H1 (cell line): ENCODE measurements around the gene STX18. TPM values are rescaled to one million over a fixed set of nuclear protein-coding genes. Genes with fewer than 3 reads are reported as not detected.

Experiments
- CTCF ChIA-PET: fragments of 300-600 bp; sonication (Branson Sonifier 250); formaldehyde crosslinking; loops from one replicate; lab custom pipeline; 2021; ENCODE audit not compliant: partially characterized antibody; lab: Charles Lee
- POLR2A ChIA-PET: fragments of 300-600 bp; sonication (Branson Sonifier 250); formaldehyde crosslinking; loops from one replicate; lab custom pipeline; 2021; ENCODE audit warnings: inconsistent platforms; ENCODE audit not compliant: partially characterized antibody; lab: Charles Lee
- DNase-seq, 2 experiments: peaks; one replicate each; pipeline versions ENCODE4 v3.0.0 to v3.0.0-alpha.2; 2010 to 2022; ENCODE audit warnings: low spot score in 2 of 2, low read depth in 1 of 2, mixed read lengths in 1 of 2
- FAIRE-seq: peaks from 2 replicates; lab custom pipeline; 2011; peaks lifted over from hg19 to GRCh38; lab: Jason Lieb, UNC
- H2AFZ ChIP-seq: 2 replicates; pipeline ENCODE4 v1.8.1; 2012; ENCODE audit warnings: low read length, inconsistent platforms
- H2AK5ac ChIP-seq: 2 replicates; pipeline ENCODE4 v1.6.1; 2013; ENCODE audit warnings: low read depth, low read length
- H2BK120ac ChIP-seq: replicated peaks from 2 replicates; pipeline ENCODE3; 2013; ENCODE audit warnings: low read depth, low read length, inconsistent platforms
- H2BK12ac ChIP-seq: 2 replicates; pipeline ENCODE4 v1.6.1; 2013; ENCODE audit warnings: low read depth, low read length
- H2BK15ac ChIP-seq: 2 replicates; pipeline ENCODE4 v1.6.1; 2013; ENCODE audit warnings: low read length
- H2BK20ac ChIP-seq: 2 replicates; pipeline ENCODE4 v1.6.1; 2013; ENCODE audit warnings: low read length
- H2BK5ac ChIP-seq: 2 replicates; pipeline ENCODE4 v1.6.1; 2013; ENCODE audit warnings: low read depth, low read length
- H3K14ac ChIP-seq: 2 replicates; pipeline ENCODE4 v1.6.1; 2013; ENCODE audit warnings: inconsistent platforms; ENCODE audit not compliant: insufficient read length
- H3K18ac ChIP-seq: 2 replicates; pipeline ENCODE4 v1.6.1; 2013; ENCODE audit warnings: low read length; ENCODE audit errors: extremely low read depth
- H3K23ac ChIP-seq: 2 replicates; pipeline ENCODE4 v1.6.1; 2013; ENCODE audit warnings: inconsistent platforms; ENCODE audit not compliant: insufficient read length
- H3K23me2 ChIP-seq: 2 replicates; pipeline ENCODE4 v1.6.1; 2013; ENCODE audit warnings: low read depth, low read length
- H3K27ac ChIP-seq: 2 replicates; pipeline ENCODE4 v1.6.1; 2011; ENCODE audit warnings: low read depth, low read length, inconsistent platforms
- H3K27me3 ChIP-seq, 4 experiments: replicated peaks in 1 of 4; 1 replicate in 1 of 4; 2 replicates in 3 of 4; pipeline versions ENCODE4 v1.6.1 to v1.8.1; 2011 to 2013; ENCODE audit warnings: low read length in 3 of 4, mild to moderate bottlenecking in 3 of 4, inconsistent platforms in 2 of 4, mixed read lengths in 2 of 4, moderate library complexity in 1 of 4; ENCODE audit not compliant: control insufficient read depth in 3 of 4, insufficient read depth in 3 of 4; ENCODE audit errors: extremely low read depth in 1 of 4
- H3K36me3 ChIP-seq, 4 experiments: 2 replicates each; pipeline versions ENCODE4 v1.6.1 to v1.8.1; 2011 to 2013; ENCODE audit warnings: mild to moderate bottlenecking in 4 of 4, low read length in 3 of 4, moderate library complexity in 2 of 4, control low read depth in 1 of 4, inconsistent platforms in 1 of 4; ENCODE audit not compliant: insufficient read depth in 4 of 4, control insufficient read depth in 2 of 4
- H3K4ac ChIP-seq: replicated peaks from 2 replicates; pipeline ENCODE3; 2013; ENCODE audit warnings: low read length, low read depth, mixed read lengths, inconsistent platforms; ENCODE audit not compliant: insufficient read length
- H3K4me1 ChIP-seq, 4 experiments: replicated peaks in 1 of 4; 1 replicate in 1 of 4; 2 replicates in 3 of 4; pipeline versions ENCODE4 v1.6.1 to v1.8.1; 2011 to 2013; ENCODE audit warnings: low read length in 3 of 4, inconsistent platforms in 2 of 4, mixed read lengths in 1 of 4; ENCODE audit not compliant: insufficient read depth in 4 of 4, control insufficient read depth in 3 of 4
- H3K4me2 ChIP-seq, 2 experiments: 2 replicates each; pipeline versions ENCODE4 v1.6.1 to v1.8.1; 2011 to 2013; ENCODE audit warnings: low read depth in 2 of 2, low read length in 2 of 2, control low read depth in 1 of 2, inconsistent platforms in 1 of 2, mild to moderate bottlenecking in 1 of 2; ENCODE audit not compliant: insufficient read depth in 1 of 2
- H3K4me3 ChIP-seq, 4 experiments: fragments of 200-600, 300-600 bp in 1 of 4; sonication (generic), shearing (Covaris generic), sonication (Bioruptor Twin) in 1 of 4; 2 replicates each; pipeline versions ENCODE4 v1.5.1 to v1.8.1; 2011 to 2016; ENCODE audit warnings: low read length in 4 of 4, low read depth in 3 of 4, control low read depth in 2 of 4, inconsistent platforms in 2 of 4, mild to moderate bottlenecking in 2 of 4, mixed read lengths in 1 of 4, moderate library complexity in 1 of 4; ENCODE audit not compliant: insufficient read depth in 2 of 4; ENCODE audit errors: extremely low read depth in 1 of 4
- H3K56ac ChIP-seq: replicated peaks from 2 replicates; pipeline ENCODE3; 2013; ENCODE audit warnings: low read depth, mild to moderate bottlenecking, mixed read lengths, low read length, inconsistent platforms; ENCODE audit not compliant: insufficient read length
- H3K79me1 ChIP-seq: 2 replicates; pipeline ENCODE4 v1.6.1; 2013; ENCODE audit warnings: low read depth, low read length, control low read depth
- H3K79me2 ChIP-seq, 2 experiments: 2 replicates each; pipeline versions ENCODE4 v1.6.1 to v1.8.1; 2012 to 2013; ENCODE audit warnings: low read length in 2 of 2, mild to moderate bottlenecking in 2 of 2, inconsistent platforms in 1 of 2; ENCODE audit not compliant: insufficient read depth in 2 of 2, control insufficient read depth in 1 of 2
- H3K9ac ChIP-seq, 4 experiments: replicated peaks in 1 of 4; 1 replicate in 1 of 4; 2 replicates in 3 of 4; pipeline versions ENCODE4 v1.6.1 to v1.8.1; 2011 to 2013; ENCODE audit warnings: low read depth in 3 of 4, low read length in 3 of 4, control low read depth in 2 of 4, mild to moderate bottlenecking in 2 of 4, moderate library complexity in 2 of 4, inconsistent platforms in 1 of 4; ENCODE audit errors: extremely low read depth in 1 of 4
- H3K9me3 ChIP-seq, 2 experiments: 2 replicates each; pipeline versions ENCODE4 v1.6.1 to v1.8.1; 2012 to 2013; ENCODE audit warnings: mild to moderate bottlenecking in 2 of 2, moderate library complexity in 2 of 2, control low read depth in 1 of 2, inconsistent platforms in 1 of 2, low read depth in 1 of 2, low read length in 1 of 2, mixed read lengths in 1 of 2; ENCODE audit not compliant: insufficient read depth in 2 of 2
- H4K20me1 ChIP-seq, 2 experiments: replicated peaks in 1 of 2; 2 replicates each; pipeline versions ENCODE3 to v1.8.1; 2011 to 2013; ENCODE audit warnings: inconsistent platforms in 2 of 2, low read length in 2 of 2, mild to moderate bottlenecking in 1 of 2; ENCODE audit not compliant: insufficient read depth in 2 of 2, control insufficient read depth in 1 of 2
- H4K5ac ChIP-seq: 2 replicates; pipeline ENCODE4 v1.6.1; 2013; ENCODE audit warnings: low read length, low read depth, mixed read lengths, inconsistent platforms; ENCODE audit not compliant: insufficient read length
- H4K8ac ChIP-seq: 2 replicates; pipeline ENCODE4 v1.8.0; 2013; ENCODE audit warnings: mild to moderate bottlenecking, moderate library complexity, low read length, inconsistent platforms; ENCODE audit not compliant: insufficient read depth; ENCODE audit errors: extremely low read depth
- H4K91ac ChIP-seq: replicated peaks from 2 replicates; pipeline ENCODE3; 2013; ENCODE audit warnings: low read length, mixed read lengths, inconsistent platforms; ENCODE audit not compliant: insufficient read length
- BCL11A ChIP-seq, 2 experiments: IDR thresholded peaks; one replicate each; pipeline ENCODE4 v1.6.1; 2011; ENCODE audit warnings: low read depth in 2 of 2, low read length in 2 of 2, mild to moderate bottlenecking in 2 of 2
- CHD1 ChIP-seq: IDR thresholded peaks from 2 replicates; pipeline ENCODE4 v1.6.1; 2012; ENCODE audit warnings: low read depth, low read length, improper control_type of control experiment
- EP300 ChIP-seq, 2 experiments: IDR thresholded peaks; 1 replicate in 1 of 2; 2 replicates in 1 of 2; pipeline ENCODE4 v1.6.1; 2011 to 2012; ENCODE audit warnings: low read depth in 2 of 2, low read length in 2 of 2, mild to moderate bottlenecking in 2 of 2, borderline replicate concordance in 1 of 2, inconsistent platforms in 1 of 2, moderate library complexity in 1 of 2
- HDAC6 ChIP-seq: IDR thresholded peaks from one replicate; pipeline ENCODE4 v1.7.1; 2012; ENCODE audit warnings: low read depth, mild to moderate bottlenecking, inconsistent platforms, low read length, moderate library complexity
- JUN ChIP-seq: IDR thresholded peaks from 2 replicates; pipeline ENCODE4 v1.6.1; 2011; ENCODE audit warnings: low read depth, mild to moderate bottlenecking, improper control_type of control experiment, low read length
- JUND ChIP-seq: IDR thresholded peaks from 2 replicates; pipeline ENCODE4 v1.6.1; 2011; ENCODE audit warnings: mild to moderate bottlenecking, improper control_type of control experiment, low read length
- TEAD4 ChIP-seq: IDR thresholded peaks from 2 replicates; pipeline ENCODE4 v1.6.1; 2012; ENCODE audit warnings: low read depth, low read length, inconsistent platforms, mixed read lengths
- WGBS, 2 experiments: shearing (Covaris generic) in 1 of 2; methylation state at CpG; one replicate each; pipeline versions ENCODE4 v1.1.6 to v1.1.7; 2013 to 2015; ENCODE audit warnings: low lambda C conversion rate in 2 of 2, mixed read lengths in 2 of 2, inconsistent platforms in 1 of 2, low coverage in 1 of 2, missing lambda C conversion rate in 1 of 2; ENCODE audit not compliant: insufficient replicate concordance in 2 of 2, insufficient coverage in 1 of 2, insufficient read length in 1 of 2; ENCODE audit errors: extremely low coverage in 1 of 2, missing lambda C conversion rate in 1 of 2; 5-methylcytosine and 5-hydroxymethylcytosine counted together
- polyA plus RNA-seq, 7 experiments: library from polyadenylated mRNA; depleted of rRNA in 3 of 7; stranded (reverse) in 5 of 7; unstranded in 2 of 7; fragments of >200 nt in 5 of 7; fragments of 200-250 nt in 2 of 7; gene quantifications; 1 replicate in 5 of 7; 2 replicates in 1 of 7; 4 replicates in 1 of 7; pipeline versions ENCODE4 v1.2.1 to v1.2.3, GENCODE V29; 2011 to 2013; ENCODE audit warnings: missing spikeins in 2 of 7, mixed read lengths in 2 of 7
- total RNA-seq: library from RNA; stranded (reverse); fragmentation: NEBNext Ultra II Directional; extraction: Animal tissue kit (Norgen Biotek cat#: 25700); gene quantifications from 2 replicates; pipeline ENCODE4 v1.2.1, GENCODE V29; 2021
- TF ChIP-seq, protein P1 (sequence below): IDR thresholded peaks from 2 replicates; pipeline ENCODE4 v1.6.1; 2011; ENCODE audit warnings: low read length, improper control_type of control experiment
- TF ChIP-seq, protein P2 (sequence below): IDR thresholded peaks from 2 replicates; pipeline ENCODE4 v1.6.1; 2012; ENCODE audit warnings: inconsistent platforms

STX18 gene
- total and polyA plus RNA-seq, 2 of the 8 experiments (the other 6 are each of a cell fraction or from before 2014, with no cell fraction given): 14.6 to 18.3 TPM

- Histone ChIP-seq H2BK12ac (no peak overlapping the region), H2AK5ac (no peak overlapping the region), H3K14ac (no peak overlapping the region), H3K23ac (no peak overlapping the region), H2BK5ac (no peak overlapping the region), H3K4me3 (no peak overlapping the region), H3K27ac (no peak overlapping the region), H3K4me1 (peaks cover 0 to 4% (median 1%) of the 10 kb centered on the region in 4 experiments; a peak in 2 of 7 replicates), H3K23me2 (no peaks in the 10 kb centered on the region), H3K36me3 (peaks cover 0 to 8% (median under 1%) of the 10 kb centered on the region in 4 experiments; a peak in 4 of 8 replicates), H2BK20ac (no peak overlapping the region), H3K4ac (no peak overlapping the region), H4K91ac (no peak overlapping the region), H3K79me2 (no peaks in the 10 kb centered on the region), H3K79me1 (no peaks in the 10 kb centered on the region), H3K9me3 (no peaks in the 10 kb centered on the region), H4K20me1 (peaks cover 3 to 4% of the 10 kb centered on the region in 2 experiments), H4K5ac (no peak overlapping the region), H3K56ac (no peak overlapping the region), H3K18ac (no peak overlapping the region), H3K4me2 (no peak overlapping the region), H3K27me3 (no peaks in the 10 kb centered on the region), H2BK120ac (no peak overlapping the region), H2BK15ac (no peak overlapping the region), H2AFZ (no peak overlapping the region), H4K8ac (no peak overlapping the region), H3K9ac (no peak overlapping the region)
- WGBS, 2 experiments: 86% methylated on average over 6 of the region's 6 CpGs; no CpG with 5 or more reads in 1 of the 2 experiments
- ChIA-PET CTCF (interaction anchor here (4.1 kb wide), 1 partner anchor 15 kb away, joined by 17 read pairs; no protein-coding TSS in a partner anchor), POLR2A (interaction anchor here (1.3 to 1.4 kb wide), 2 partner anchors 15 kb away, joined by 3 to 5 read pairs; no protein-coding TSS in a partner anchor)
- DNase-seq: no peak
- FAIRE-seq: no peak
- TF ChIP-seq, protein P1, sequence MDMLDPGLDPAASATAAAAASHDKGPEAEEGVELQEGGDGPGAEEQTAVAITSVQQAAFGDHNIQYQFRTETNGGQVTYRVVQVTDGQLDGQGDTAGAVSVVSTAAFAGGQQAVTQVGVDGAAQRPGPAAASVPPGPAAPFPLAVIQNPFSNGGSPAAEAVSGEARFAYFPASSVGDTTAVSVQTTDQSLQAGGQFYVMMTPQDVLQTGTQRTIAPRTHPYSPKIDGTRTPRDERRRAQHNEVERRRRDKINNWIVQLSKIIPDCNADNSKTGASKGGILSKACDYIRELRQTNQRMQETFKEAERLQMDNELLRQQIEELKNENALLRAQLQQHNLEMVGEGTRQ: no peak
- no peak for TF ChIP-seq JUND
- no peak for TF ChIP-seq BCL11A (IDR thresholded peaks at IDR 0.05; ENCODE audit: low read depth in 2 of 2, low read length in 2 of 2)
- no peak for TF ChIP-seq HDAC6
- no peak for TF ChIP-seq TEAD4
- TF ChIP-seq EP300 (IDR thresholded peaks at IDR 0.05; ENCODE audit: borderline replicate concordance in 1 of 2, low read depth in 2 of 2, low read length in 2 of 2): no peak
- no peak for TF ChIP-seq JUN
- TF ChIP-seq, protein P2, sequence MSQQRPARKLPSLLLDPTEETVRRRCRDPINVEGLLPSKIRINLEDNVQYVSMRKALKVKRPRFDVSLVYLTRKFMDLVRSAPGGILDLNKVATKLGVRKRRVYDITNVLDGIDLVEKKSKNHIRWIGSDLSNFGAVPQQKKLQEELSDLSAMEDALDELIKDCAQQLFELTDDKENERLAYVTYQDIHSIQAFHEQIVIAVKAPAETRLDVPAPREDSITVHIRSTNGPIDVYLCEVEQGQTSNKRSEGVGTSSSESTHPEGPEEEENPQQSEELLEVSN: no peak
- no peak for TF ChIP-seq CHD1
Measured at GRCh38 chr4:4559596-4559995, 17.7 kb upstream of the STX18 start.
